ENCODE data around the gene LYPD4.
A peak's percentile ranks its signal among the peaks of the same experiment; 100 is the strongest.

LYPD4 gene

DNA sequence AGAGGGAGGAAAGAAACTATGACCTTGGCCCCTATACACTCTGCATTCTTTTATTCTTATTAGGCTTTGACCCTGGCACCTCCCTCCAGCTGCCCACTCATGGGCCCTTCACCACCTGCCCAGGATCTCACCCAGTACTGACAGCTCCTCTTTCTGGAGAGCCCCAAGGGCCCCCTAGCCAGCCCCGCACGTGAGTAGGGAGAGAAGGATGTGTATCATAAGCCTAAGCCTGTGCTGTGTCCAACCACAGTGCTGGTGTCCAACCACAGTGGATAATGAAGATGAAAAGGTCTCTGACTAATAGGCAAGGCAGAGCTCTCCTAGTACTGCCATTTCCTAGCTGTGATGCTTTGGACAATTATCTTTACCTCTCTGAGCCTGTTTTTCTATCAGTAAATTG is 4.6 kb upstream of the LYPD4 start:
- DNase-seq, result no peak

DNA sequence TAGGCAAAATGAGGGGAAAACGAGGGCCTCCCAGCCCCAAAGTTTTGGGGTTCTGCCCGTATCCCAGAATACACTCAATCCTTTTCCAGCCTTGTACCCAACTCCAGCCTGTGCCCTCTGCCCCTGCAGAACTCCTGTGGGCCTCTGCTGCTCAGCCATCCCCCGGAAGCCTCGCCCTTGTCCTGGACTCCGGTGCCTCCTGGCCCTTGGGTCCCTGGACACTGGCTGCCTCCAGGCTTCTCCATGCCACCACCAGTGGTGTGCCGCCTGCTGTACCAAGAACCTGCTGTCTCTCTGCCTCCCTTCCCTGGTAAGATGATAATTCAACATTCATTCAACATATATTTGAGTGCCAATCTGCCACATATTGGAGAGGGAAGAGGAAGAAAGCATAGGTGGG is 4.2 kb upstream of the LYPD4 start:
- DNase-seq, result no peak

DNA sequence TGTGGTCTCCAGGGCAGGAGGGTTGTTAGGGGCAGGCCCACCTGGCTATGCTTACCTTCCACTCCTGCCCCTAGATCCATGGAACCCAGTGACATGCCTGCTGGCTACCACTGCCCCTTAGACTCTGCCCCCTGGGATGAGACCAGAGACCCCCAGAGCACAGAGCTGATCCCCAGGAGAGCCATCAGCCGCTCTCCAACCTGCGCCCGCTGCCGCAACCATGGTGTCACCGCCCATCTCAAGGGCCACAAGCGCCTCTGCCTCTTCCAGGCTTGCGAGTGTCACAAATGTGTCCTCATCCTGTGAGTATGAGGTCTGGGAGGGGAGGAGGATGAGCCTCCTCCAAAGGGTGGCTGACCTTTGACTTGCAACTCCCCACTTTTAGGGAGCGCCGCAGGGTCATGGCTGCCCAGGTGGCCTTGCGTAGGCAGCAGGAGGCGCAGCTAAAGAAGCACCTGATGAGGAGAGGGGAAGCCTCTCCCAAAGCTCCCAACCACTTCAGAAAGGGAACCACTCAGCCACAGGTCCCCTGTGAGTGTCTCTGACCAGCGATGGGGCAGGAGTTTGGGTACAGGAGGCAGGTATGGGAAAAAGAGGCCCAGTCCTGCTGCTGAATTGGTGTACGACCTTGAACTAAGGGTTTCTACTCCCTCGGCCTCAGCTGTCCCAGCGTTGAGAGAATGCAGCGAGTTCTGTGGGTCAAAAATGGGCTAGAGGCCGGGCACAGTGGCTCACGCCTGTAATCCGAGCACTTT is 3.0 kb upstream of the LYPD4 start:
- DNase-seq, result no peak

DNA sequence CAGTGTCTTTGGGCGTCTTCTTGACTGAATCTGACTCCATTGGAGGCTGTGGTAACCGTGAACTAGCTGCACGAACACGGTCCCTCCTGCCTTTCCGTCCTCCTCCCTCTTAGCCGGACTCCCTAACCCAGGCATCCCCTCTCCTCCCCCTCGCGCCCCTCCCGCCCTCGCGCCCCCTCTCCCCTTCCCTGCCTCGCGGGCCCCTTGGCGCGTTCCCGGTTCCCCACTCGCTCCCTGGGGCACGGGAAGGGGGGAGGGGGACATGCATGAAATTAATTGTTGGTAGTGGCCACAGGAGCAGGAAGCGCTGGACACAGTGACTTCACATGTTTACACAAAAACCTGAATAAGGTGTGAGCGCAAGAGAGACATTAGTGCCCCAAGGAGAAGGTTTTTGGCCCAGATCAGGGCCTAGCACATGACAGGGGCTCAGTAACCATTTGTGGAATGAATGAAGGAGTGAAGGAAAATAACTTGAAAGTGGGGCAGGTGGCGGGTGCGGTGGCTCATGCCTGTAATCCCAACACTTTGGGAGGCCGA is 638 bp upstream of the LYPD4 start:
- no peak for DNase-seq

DNA sequence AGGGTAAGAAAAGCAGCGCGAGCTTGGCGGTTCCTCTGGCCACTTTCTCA is 343 bp upstream of the LYPD4 start, which contains the start of gene DMRTC2:
DMRTC2 (plus strand) TSS at position 42 of the 50 bp plus-strand sequence. CDS start 2,387 bp downstream, outside the sequence.
- DNase-seq, result no peak

DNA sequence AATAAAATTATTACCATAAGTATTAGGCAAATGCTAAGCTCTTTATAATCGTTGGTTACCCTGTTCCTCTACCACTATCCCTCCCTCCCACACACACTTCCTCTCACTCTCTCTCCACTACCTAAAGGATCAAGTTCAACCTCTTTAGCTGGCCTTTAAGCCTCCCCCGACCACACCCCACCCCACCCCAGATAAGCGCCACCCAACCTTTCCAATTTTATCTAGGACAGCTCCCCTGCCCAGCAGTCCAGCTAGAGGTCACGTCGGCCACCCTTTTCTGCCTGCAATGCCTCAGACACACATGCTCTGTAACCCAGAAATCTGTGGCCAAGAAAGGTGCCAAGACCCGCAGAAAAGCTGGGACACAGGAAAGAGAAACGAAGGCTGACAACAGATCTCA is 1.1 kb downstream of the LYPD4 start:
- DNase-seq, result no peak

DNA sequence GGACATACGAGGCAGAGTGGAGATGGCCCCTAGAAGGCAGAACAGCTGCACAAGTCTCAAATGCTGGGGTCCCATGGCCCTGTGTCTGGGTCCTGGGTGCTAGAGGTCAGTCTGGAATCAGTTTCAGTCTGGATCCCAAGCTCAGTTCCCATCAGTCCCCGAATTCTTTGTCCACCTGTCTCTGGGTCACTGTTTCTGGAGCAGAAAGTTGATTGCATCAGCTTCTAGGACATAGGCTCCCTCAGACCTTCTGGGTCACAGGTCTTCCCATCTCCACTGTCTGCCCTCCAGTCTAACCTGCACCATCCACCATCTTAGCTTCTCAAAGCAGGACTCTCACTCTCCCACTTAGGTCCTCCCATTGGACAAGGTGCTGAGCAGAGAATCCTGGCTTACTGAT is 5.3 kb downstream of the LYPD4 start:
- no peak for DNase-seq

DNA sequence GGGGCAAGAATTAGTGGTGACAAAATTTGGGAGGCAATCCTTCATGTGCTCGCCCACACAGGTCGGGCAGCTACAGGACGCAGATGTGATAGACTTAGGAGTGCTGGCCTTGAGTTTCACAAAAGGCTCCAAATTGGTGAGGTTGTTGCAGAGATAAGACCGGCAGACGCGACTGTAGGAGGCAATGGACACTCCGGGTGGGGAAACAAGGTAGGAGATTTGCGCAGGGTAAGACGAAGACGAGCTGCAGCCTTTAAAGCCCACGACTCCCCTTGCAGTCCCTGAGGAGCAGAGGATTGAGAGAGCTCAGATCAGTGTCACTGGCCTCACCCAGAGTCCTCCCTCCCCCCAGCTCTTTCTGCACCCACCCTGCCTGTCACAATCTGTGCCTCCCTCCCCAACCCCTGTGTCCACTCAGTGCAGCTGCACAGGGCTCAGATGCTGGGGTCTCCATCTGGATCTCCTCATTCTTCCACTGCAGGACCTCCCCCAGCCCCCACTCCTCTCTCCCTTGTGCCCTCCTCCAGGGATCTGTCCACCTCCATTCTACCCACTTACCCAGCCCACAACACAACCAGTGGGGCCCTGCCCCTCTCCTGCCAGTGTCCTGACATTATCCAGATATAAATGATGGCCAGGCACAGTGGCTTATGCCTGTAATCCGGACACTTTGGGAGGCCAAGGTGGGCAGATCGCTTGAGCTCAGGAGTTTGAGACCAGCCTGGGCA is 6.3 kb downstream of the LYPD4 start:
- no peak for DNase-seq

DNA sequence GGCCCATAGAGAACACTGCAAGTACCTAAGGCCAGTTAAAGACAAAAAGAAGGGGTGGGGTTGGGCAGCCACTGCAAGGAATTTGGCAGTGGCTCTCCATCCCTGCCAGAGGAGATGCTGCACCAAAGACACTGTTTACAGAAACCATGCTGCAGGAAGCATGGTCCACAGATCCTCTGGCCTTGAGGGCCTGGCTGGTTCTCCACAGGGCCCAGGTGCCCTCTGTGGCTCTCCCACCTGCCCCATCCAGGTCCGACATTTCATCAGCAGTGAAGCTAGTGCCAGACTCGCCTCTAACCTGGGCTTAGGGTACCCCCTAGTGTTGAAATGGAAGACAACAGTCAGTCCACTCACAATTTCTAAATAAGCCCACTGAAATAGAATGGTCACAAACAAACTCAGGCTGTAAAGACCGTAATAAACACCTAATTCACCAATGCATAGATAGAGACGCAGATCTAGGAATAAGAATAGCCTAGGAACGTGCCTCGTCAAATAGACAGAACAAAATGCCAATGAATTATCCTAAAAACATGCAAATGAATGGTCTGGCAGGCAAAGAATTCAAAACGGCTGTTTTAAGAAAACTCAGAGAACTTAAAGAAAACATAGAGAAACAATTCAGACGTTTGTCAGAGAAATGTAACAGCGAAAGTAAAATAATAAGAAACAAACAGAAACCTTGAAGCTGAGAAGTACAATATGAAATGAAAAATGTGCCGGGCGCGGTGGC is 23.3 kb downstream of the LYPD4 start:
- DNase-seq, result peak; percentile 5

DNA sequence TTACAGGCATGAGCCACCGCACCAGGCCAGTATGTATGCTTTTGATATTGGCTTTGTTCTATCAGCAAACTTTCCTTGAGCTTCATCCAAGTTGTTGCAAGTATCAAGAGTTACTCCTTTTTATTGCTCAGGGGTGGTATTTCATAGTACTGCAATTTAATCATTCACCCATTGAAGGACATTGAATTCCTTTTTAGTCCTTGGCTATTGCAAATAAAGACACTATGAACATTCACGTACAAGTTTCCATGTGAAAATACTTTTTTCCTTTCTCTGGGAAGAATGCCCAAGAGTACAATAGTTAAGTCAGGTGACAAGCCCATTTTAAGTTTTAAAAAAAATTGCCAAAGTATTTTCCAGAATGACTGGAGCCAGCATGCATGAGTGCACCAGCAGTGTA is 27.7 kb downstream of the LYPD4 start:
- DNase-seq, result no peak

DNA sequence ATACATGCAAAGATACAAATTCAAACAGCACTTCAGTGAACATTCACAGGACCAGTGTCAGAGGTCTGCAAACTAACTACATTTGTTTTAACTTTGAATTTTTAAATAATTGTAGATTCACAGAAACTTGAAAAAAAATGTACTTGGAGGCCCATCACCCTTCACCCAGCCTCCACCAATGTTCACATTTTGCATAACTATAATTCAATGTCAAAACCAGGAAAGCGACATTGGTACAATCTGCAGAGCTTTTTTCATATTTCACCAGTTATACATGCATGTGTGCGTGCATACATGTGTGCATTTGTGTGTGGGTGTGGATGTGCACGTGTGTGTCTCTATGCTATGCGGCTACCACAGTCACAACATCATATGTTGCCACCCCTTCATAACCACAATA is 29.2 kb downstream of the LYPD4 start:
- no peak for DNase-seq

DNA sequence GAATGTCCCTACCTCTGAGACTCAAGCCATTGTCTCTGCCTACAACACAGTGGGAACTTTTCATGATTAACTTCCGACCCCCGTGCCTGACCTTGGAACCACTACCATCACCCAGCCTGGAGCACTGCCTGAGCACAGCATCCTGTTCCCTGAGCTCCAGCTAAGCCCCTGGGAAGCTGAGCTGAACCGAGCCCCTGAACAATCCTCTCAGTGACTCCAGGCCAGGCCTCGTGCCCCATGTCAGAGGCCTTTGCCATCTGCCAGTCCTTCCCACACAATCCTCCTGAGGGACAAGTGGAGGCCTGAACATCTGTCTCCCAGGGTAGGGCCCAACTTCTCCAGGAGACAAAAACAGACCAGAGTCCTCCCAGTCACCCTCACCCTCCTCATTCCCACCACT is 30.6 kb downstream of the LYPD4 start:
- DNase-seq, result no peak

DNA sequence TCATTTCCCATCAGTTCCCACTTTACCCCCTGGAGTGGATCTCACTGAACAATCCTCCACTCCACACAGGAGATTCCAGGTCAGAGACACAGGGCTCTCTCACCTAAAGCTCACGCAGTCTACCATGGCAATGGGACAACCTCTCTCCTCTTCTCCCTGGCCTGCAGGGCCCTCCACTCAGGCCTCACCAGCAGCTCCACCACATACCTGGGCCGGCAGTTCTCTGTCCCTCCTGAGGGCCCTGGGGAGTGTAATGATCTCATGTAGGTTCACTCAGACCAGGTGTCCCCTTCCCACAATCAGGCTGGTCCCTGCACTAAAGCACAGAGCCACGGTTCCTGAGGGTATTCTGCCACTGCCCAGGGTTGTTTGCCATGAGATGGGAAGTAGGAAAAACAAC is 32.5 kb downstream of the LYPD4 start:
- no peak for DNase-seq

DNA sequence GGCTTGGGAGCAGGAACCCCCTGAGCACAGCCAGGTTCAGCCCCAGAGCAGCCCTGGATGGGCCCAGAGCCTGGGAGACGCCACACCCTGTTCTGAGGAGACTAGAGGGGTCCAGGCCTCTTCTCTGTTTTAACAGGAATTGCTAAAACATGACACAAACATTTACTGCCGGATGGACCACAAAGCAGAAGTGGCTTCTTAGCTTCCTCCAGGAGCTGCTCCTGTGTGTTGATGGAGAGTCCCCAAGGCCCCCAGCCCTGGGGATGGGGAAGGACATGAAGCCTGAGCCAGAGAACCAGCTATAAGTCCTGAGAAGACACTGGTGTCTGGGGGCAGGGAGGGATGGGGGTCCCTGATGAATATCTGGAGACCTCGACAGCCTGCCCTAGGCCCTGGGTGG is 33.4 kb downstream of the LYPD4 start:
- DNase-seq, result no peak

DNA sequence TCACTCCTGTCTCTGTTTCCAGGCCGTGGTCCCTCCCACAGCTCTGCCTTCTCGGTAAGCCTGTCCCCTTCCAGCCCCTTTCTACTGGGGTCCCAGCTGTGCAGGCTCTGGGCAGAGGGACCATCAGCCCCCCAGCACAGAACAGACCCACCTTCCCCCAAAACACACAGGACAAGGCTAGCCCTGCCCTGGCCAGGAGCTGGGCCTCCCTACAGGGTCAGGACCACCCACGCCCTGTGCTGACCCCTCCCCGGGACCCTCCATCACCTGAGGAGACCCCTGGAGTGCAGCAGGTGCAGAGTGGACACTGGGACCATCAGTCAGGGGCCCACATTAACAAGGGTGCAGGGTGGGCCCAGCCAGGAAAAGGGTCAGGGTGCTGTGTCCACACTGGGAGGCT is 34.2 kb downstream of the LYPD4 start:
- no peak for DNase-seq

DNA sequence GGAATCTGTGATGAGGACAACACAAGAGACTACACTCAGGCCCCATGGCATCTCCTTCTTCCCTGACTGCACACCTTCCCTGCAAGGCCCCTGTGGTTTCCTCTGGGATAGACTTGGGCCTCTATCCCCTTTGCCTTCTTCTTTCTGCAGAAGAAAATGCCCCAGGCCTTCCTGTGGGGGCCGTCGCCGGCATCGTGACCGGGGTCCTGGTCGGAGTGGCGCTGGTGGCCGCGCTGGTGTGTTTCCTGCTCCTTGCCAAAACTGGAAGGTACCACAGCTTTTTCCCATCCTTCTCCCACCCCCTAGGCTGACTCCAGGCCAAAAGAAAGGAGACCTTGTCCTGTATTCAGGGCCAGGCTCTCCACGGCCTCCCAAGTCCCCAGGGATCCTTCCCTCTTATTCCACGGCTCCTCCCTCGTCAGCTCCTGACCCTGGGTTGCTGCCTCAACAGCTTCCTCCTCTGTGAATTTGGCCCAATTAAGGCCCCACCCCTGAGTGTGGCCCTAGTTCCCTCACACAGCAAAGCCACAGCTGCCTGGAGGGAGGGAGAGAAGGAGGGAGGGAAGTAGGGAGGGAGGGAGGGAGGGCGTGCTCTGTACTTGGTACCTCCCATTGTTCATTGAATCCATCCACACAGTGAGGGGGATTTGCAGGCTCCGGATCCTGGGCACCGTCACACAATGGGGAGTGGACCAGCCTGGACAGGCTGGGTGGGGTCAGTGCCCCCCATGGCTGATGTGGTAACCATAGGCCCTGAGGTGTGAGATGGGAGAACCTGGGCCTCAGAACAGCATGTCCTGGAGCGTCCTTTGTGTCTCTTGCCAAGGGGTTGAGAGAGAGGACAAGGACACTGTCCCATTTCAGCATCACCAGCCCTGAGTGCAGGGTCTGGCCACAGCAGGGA is 35.6 kb downstream of the LYPD4 start:
- no peak for DNase-seq

DNA sequence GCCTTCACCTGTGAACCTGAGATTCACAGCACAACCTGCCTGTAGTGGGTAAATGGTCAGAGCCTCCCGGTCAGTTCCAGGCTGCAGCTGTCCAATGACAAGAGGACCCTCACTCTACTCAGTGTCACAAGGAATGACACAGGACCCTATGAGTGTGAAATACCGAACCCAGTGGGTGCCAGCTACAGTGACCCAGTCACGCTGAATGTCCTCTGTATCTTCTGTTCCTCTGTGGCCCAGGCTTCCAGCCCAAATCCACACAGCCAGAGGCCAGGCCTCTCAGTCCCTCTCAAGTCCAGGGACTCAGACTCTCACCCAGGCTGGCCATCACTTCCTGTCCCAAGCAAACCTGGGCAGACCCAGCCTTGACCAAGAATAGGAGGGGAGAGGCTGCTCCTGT is 37.3 kb downstream of the LYPD4 start:
- no peak for DNase-seq

DNA sequence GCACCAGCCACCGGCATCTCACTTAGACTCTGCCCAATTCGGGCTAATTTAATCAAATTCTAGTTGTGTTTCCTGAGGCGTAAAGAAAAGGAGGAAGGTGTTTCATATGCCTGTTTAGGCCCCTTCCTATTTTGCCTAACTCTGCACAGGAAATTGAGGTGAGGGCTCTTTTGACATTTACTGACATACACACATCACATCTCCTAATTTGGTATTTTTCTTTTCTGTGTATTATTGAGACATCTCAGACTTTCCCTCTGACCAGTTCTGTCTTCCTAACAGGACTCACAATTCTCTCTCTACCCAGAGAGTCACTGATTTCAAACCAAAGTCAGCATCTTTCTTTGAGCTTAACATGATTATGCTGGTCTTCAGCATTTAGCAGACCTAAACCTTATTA is 40.1 kb downstream of the LYPD4 start:
- DNase-seq, result no peak

DNA sequence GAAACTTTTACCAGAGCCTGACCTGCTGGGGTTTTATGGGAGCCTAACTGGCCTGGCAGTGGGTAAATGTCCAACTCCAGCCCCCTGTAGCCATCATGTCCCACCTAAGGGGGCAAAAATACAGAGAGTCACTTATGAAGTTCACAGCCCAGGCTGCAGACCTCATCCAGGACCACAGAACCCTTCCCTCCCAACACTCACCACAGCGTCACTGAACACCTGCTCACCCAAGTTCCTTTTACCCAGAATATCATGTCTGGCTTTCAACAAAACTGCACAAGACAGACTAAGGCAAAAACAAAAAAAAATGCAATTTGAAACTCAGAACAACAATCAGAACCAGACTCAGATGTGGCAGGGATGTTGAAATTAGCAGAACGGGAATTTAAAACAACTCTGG is 41.7 kb downstream of the LYPD4 start:
- no peak for DNase-seq

DNA sequence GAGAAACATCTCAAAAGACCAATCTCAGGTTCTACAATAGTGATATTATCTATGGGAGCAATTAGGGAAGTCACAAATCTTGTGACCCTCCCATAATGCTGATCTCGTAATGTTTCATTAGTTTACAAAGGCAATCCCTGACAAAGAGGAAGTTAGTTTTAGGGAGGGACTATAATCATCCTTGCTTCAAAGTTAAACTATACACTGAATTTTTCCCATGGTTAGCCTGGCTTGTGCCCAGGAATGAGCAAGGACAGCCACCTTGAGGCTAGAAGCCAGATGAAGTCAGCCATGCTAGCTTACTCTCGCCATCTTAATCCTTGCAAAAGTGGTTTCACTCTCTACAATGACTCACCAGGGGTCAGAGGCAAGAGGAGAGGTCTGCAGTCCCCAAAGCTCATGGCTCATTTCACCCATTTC is 42.7 kb downstream of the LYPD4 start:
- no peak for DNase-seq

DNA sequence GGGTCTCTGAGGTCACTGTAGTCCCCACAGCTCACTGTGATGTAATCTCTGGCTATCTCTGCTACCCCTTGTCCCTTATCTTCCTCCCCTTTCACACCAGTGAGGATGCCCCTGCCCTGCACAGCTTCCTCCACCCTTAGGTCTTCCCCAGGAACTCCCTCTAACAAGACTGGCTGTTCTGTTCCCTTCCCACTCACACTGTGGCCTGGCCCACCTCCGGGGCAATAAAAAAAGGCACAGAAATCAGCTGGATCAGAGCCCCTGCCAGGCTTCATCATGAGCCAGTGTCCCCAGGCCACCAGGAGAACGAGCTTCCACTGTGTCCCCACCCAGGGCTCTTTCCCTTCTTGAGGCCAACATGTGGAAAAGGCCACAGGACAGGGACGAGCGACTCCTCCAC is 43.5 kb downstream of the LYPD4 start:
- DNase-seq, result no peak

DNA sequence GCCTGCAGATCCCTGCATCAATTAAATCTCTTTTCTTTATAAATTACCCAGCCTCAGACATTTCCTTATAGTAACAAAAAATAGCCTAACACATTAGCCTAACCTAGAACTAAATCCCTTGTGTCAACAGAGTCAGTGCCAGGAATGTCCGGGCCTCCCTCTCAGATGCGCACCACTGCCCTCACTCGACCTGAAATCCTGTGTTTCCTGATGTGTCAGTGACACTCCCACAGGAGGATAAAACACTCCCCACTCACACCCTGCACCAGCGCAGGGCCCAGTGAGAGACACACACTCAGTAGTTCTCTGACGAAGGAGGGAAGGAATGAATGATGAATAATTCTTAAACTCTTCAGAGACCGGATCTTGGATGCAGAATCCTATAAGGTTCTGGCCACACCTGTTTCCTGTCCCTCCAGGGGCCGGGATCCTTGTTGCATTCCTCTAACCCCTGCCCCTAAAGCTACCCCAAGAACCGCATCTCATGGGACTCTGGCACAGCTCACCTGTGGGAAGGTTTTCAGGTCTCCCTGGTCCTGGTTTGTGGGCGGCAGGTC is 45.0 kb downstream of the LYPD4 start:
- no peak for DNase-seq

DNA sequence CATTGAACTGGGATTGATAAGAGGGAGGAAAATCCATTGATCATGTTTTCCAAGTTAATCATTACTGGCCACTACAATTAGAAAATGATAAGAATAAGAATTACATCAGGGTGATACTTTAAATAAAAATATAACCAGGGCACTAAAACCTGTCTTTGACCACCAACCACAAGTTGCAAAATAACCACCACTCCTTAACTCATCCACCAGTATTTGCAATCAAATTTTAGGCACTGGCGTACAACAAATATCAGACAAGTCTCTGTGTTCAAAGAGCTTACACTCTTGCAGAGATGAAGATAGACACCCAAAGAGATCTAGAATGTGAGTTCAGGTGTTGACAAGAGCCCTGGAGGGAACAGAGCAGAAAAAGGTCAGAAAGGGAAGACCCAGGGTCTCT is 47.6 kb downstream of the LYPD4 start:
- no peak for DNase-seq

Measured in effector CD8-positive, alpha-beta T cell (primary cell).